T-helper 2 cell treated with Interferon-gamma antibody and Interleukin-4, amounts not matched to agents 5 μg/mL and 100 μg/mL, for 36 hours (primary cell): ENCODE results near the gene FERMT3.

Experiments used
- DNase-seq: peaks from one replicate; pipeline ENCODE4 v3.0.0; 2021; ENCODE audit warnings: low spot score
- H3K27ac Mint-ChIP-seq: one replicate; pipeline ENCODE4 v1.8.0; 2021; ENCODE audit warnings: mild to moderate bottlenecking, mixed read lengths
- H3K27me3 Mint-ChIP-seq: one replicate; pipeline ENCODE4 v1.8.0; 2021; ENCODE audit warnings: low read depth, mixed read lengths
- H3K36me3 Mint-ChIP-seq: one replicate; pipeline ENCODE4 v1.8.0; 2021; ENCODE audit warnings: low read depth, mixed read lengths
- H3K4me1 Mint-ChIP-seq: one replicate; pipeline ENCODE4 v1.8.0; 2021; ENCODE audit warnings: low read depth, mixed read lengths
- H3K4me3 Mint-ChIP-seq: one replicate; pipeline ENCODE4 v1.8.0; 2022; ENCODE audit warnings: mild to moderate bottlenecking, moderate library complexity, mixed read lengths
- H3K9me3 Mint-ChIP-seq: one replicate; pipeline ENCODE4 v1.8.0; 2021; ENCODE audit warnings: mixed read lengths

Gene FERMT3

GRCh38 chr11:64178951-64179639 lies 27.4 kb upstream of the FERMT3 start:
- Mint-ChIP-seq H3K27me3 (no peaks in the 10 kb centered on the region), H3K36me3 (peaks cover 9% of the 10 kb centered on the region), H3K9me3 (no peaks in the 10 kb centered on the region), H3K27ac (no peak overlapping the region), H3K4me3 (no peak overlapping the region), H3K4me1 (peaks cover 36% of the 10 kb centered on the region)
- DNase-seq: no peak

GRCh38 chr11:64180891-64181290 lies 25.6 kb upstream of the FERMT3 start:
- no peak overlapping the region for H3K4me3 Mint-ChIP-seq
- H3K36me3 Mint-ChIP-seq: peaks cover 9% of the 10 kb centered on the region
- no peak for DNase-seq
- H3K9me3 Mint-ChIP-seq: no peaks in the 10 kb centered on the region
- H3K27me3 Mint-ChIP-seq: peaks cover 2% of the 10 kb centered on the region
- no peak overlapping the region for H3K27ac Mint-ChIP-seq
- H3K4me1 Mint-ChIP-seq: peaks cover 38% of the 10 kb centered on the region

GRCh38 chr11:64181506-64182411 lies 24.8 kb upstream of the FERMT3 start:
- H3K27me3 Mint-ChIP-seq: peaks cover 4% of the 10 kb centered on the region
- peak overlapping the region; percentile 35 for H3K4me3 Mint-ChIP-seq
- H3K4me1 Mint-ChIP-seq: peaks cover 35% of the 10 kb centered on the region
- DNase-seq: peak; percentile 59
- peak overlapping the region; percentile 60 for H3K27ac Mint-ChIP-seq
- peaks cover 9% of the 10 kb centered on the region for H3K36me3 Mint-ChIP-seq
- no peaks in the 10 kb centered on the region for H3K9me3 Mint-ChIP-seq

DNA sequence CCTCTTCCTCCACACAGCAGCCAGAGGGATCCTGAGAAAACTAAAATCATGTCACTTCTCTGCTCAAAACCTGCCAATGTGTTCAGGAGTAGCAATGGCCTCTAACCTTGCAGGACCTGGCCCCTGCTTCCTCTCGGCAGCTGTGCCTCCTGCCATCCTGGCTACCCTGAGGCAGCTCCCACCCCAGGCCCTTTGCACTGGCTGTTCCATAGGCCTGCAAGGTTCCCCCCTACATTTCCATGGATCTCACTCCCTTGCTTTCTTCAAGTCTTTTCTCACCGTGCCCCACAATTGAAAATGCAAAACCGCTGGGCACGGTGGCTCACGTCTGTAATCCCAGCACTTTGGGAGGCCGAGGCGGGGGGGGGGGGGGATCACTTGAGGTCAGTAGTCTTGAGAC lies 22.6 kb upstream of the FERMT3 start:
- Mint-ChIP-seq H3K4me1 (peaks cover 26% of the 10 kb centered on the region), H3K27me3 (peaks cover 4% of the 10 kb centered on the region), H3K9me3 (no peaks in the 10 kb centered on the region), H3K4me3 (peak overlapping the region; percentile 47), H3K36me3 (peaks cover 7% of the 10 kb centered on the region), H3K27ac (peak overlapping the region; percentile 31)
- no peak for DNase-seq

- Mint-ChIP-seq H3K4me1 (peaks cover 30% of the 10 kb centered on the region), H3K4me3 (peak overlapping the region; percentile 98), H3K36me3 (peaks cover 12% of the 10 kb centered on the region), H3K27ac (peak overlapping the region; percentile 99), H3K27me3 (peaks cover 4% of the 10 kb centered on the region), H3K9me3 (no peaks in the 10 kb centered on the region)
- no peak for DNase-seq
Observed at GRCh38 chr11:64185175-64185692, 21.3 kb upstream of the FERMT3 start.

DNA sequence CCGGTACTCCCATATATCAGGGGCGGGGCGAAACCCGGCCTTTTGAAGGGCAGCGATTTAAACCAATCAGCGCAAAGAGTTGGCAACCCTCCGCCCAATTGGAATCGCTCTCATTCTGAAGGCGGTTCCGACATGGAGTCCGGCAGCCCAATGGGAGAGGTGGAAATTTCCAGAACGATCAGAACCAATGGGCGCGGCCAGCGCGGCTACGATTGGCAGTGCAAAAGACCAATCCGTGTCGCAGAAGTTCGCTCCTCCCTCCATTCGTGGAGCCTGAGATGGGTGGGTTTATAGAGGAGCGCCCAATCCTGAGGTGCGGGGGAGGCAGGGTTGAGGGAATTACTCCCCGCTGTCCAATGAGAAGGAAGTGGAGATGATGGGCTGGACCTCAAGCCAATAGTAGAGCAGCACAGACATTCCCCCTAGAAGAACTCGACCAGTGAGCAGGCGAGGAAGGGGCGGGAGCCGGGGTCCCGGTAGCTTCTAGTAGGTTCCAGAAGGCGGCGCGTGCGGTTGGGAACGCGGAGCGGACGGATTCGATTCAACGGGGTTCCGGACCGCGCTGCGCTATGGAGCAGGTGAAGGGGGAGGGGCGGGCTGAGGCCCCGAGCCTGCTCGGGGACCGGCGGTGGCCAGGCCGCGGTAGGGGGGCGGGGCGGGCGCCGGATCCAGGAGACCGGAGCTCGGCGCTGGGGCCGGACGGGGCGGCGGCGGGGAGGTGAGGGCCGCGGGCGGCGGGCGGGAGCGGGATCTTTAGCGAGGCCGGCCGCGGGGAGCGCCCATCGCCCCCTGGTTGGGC lies 20.6 kb upstream of the FERMT3 start, which contains the start of gene STIP1:
TSS of gene STIP1 (plus strand) at position 479 of the 799 bp plus-strand sequence. CDS start at position 570, 91 bp downstream.
- H3K4me3 Mint-ChIP-seq: peak within 1 kb of the TSS; percentile 98
- peak within 1 kb of the TSS; percentile 99 for H3K27ac Mint-ChIP-seq
- peaks cover 15% of the 10 kb centered on the region for H3K36me3 Mint-ChIP-seq
- DNase-seq: peak; percentile 99
- no peaks in the 10 kb centered on the region for H3K9me3 Mint-ChIP-seq
- H3K4me1 Mint-ChIP-seq: peaks cover 30% of the 10 kb centered on the region
- peaks cover 4% of the 10 kb centered on the region for H3K27me3 Mint-ChIP-seq

DNA sequence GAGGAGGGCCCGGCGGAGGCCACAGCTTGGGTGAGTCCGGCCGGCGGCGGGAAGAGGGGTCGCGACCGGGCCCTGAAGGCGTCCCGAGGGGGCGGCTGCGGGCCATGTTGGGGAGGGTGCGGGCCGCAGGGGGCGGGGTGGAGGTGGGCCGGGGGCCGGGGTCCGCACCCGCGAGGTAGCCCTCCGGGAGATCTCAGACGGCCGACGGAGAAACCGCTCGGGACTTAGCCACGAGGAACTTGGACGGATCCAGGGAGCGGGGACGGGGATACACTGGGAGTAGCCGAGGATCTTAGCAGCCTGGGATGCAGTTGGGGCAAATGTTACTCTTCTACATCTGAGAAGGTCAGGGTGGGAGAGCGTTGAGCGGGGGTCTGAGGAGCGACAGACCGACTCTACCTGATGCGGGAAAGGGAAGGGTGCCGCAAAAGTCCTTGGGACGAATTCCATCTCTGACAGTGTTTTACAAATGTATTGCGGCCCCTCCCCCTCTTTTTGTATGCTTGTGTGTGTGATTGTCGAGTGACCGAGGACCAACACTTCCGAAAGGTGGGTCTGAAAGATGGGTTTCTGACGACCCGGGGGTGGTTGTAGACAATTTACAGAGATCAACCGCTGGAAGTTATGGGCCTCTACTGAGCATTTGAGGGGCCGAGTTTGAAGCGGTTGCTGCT lies 19.9 kb upstream of the FERMT3 start:
- peaks cover 25% of the 10 kb centered on the region for H3K4me1 Mint-ChIP-seq
- H3K9me3 Mint-ChIP-seq: no peaks in the 10 kb centered on the region
- no peak overlapping the region for H3K27ac Mint-ChIP-seq
- no peak overlapping the region for H3K4me3 Mint-ChIP-seq
- DNase-seq: peak; percentile 60
- H3K27me3 Mint-ChIP-seq: peaks cover 4% of the 10 kb centered on the region
- peaks cover 15% of the 10 kb centered on the region for H3K36me3 Mint-ChIP-seq

DNA sequence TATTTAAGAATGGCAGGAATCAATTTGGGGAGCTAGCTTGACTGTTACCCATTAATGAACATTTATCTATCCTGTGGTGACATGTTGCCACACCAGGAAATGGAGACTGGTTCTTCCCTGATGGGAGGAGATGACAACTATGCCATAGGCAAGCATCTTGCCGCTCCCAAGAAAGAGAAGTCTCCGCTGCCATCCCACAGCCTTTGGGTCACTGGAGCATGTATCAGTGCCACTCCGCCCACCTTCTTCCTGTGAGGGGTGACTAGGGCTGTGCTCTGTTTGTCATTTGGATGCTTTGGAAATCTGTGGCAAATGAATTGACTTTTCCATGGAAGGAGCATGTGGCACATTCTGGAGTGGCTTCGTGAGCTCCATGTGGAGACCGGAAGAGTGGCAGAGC lies 14.1 kb upstream of the FERMT3 start:
- no peaks in the 10 kb centered on the region for H3K27me3 Mint-ChIP-seq
- peaks cover 13% of the 10 kb centered on the region for H3K4me1 Mint-ChIP-seq
- no peaks in the 10 kb centered on the region for H3K9me3 Mint-ChIP-seq
- peaks cover 54% of the 10 kb centered on the region for H3K36me3 Mint-ChIP-seq
- DNase-seq: no peak
- no peak overlapping the region for H3K4me3 Mint-ChIP-seq
- no peak overlapping the region for H3K27ac Mint-ChIP-seq

GRCh38 chr11:64196626-64197025 lies 9.9 kb upstream of the FERMT3 start:
- Mint-ChIP-seq H3K4me3 (no peak overlapping the region), H3K27ac (no peak overlapping the region), H3K4me1 (peaks cover 3% of the 10 kb centered on the region), H3K36me3 (peaks cover 74% of the 10 kb centered on the region), H3K27me3 (no peaks in the 10 kb centered on the region), H3K9me3 (no peaks in the 10 kb centered on the region)
- DNase-seq: no peak

DNA sequence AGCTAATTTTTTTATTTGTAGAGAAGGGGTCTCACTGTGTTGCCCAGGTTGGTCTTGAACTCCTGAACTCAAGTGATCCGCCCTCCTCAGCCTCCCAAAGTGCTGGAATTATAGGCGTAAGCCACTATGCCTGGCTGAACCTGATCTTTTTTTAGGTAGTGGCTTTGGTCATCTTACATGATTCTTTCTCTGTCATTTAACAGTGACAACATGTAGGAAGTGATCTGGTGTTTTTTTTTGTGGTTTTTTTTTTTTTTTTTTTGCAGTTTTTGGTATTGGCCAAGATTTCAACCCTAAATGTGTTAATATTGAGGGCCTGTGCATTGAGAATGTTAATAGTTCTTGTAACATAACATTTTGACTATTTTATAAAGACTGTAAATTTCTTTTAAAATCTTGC lies 8.0 kb upstream of the FERMT3 start:
- no peak for DNase-seq
- Mint-ChIP-seq H3K4me1 (peaks cover 6% of the 10 kb centered on the region), H3K27ac (no peak overlapping the region), H3K27me3 (no peaks in the 10 kb centered on the region), H3K9me3 (no peaks in the 10 kb centered on the region), H3K36me3 (peaks cover 80% of the 10 kb centered on the region), H3K4me3 (no peak overlapping the region)

- H3K9me3 Mint-ChIP-seq: no peaks in the 10 kb centered on the region
- no peaks in the 10 kb centered on the region for H3K27me3 Mint-ChIP-seq
- no peak overlapping the region for H3K27ac Mint-ChIP-seq
Observed at GRCh38 chr11:64201543-64201942, 5.0 kb upstream of the FERMT3 start.

DNA sequence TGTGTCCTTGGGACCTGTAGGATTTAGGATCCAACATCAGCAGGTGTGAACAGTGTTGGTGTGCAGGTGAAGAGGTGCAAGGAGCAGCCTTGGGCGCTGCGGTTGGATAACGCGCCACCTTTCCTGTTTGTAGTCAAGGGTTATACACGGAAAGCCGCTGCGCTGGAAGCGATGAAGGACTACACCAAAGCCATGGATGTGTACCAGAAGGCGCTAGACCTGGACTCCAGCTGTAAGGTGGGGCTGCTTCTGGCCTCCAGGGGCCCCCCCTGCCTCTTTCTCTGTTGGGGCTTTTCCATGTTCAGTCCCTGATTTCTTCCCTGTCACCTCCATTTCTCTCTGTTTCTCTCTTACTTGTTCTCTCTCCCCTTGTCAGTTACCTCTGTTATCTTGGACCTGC lies 3.5 kb upstream of the FERMT3 start:
- H3K27ac Mint-ChIP-seq: no peak overlapping the region
- DNase-seq: no peak
- H3K27me3 Mint-ChIP-seq: no peaks in the 10 kb centered on the region
- H3K4me1 Mint-ChIP-seq: peaks cover 19% of the 10 kb centered on the region
- H3K36me3 Mint-ChIP-seq: peaks cover 72% of the 10 kb centered on the region
- no peaks in the 10 kb centered on the region for H3K9me3 Mint-ChIP-seq
- H3K4me3 Mint-ChIP-seq: no peak overlapping the region

More at GRCh38 chr11:64201543-64201942, 5.0 kb upstream of the FERMT3 start:
- H3K4me3 Mint-ChIP-seq: no peak overlapping the region
- peaks cover 77% of the 10 kb centered on the region for H3K36me3 Mint-ChIP-seq
- no peak for DNase-seq
- peaks cover 19% of the 10 kb centered on the region for H3K4me1 Mint-ChIP-seq

GRCh38 chr11:64203421-64204079 lies 3.0 kb upstream of the FERMT3 start:
- peaks cover 71% of the 10 kb centered on the region for H3K36me3 Mint-ChIP-seq
- H3K27ac Mint-ChIP-seq: no peak overlapping the region
- DNase-seq: no peak
- no peaks in the 10 kb centered on the region for H3K27me3 Mint-ChIP-seq
- peak overlapping the region; percentile 45 for H3K4me3 Mint-ChIP-seq
- peaks cover 20% of the 10 kb centered on the region for H3K4me1 Mint-ChIP-seq
- no peaks in the 10 kb centered on the region for H3K9me3 Mint-ChIP-seq
